ENCODE results near the gene TAS2R60. TPM values are rescaled to one million over a fixed set of nuclear protein-coding genes. Genes with fewer than 3 reads are reported as not detected.

Gene TAS2R60
- total RNA-seq, 1 donor from 2014 or later, result not detected

DNA sequence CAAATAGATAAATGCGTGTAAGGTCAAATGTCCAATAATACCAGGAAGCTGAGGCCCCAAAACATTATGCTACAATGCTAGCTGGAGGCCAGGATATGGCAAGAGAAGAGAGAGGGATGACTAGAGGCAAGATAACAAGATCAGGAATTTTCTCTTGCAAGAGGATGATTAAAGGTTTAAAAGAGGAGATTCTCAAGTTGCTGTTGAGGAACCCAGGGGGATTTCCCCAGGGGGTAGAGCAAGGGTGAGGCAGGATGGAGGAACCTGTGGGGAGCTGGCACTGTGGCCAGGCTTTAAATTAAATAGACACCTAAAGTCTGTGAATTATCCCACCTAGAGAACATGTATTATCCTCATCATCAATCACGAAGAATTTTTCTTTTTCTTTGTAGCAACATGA lies 3.4 kb upstream of the TAS2R60 start:
- peaks cover 34% of the 10 kb centered on the region for H3K27me3 Mint-ChIP-seq (ENCODE audit: low read depth)
- H3K4me3 Mint-ChIP-seq (ENCODE audit: unreplicated experiment), result no peak overlapping the region
- no peaks in the 10 kb centered on the region for H3K9me3 Mint-ChIP-seq (ENCODE audit: low read depth)
- H3K4me1 Mint-ChIP-seq (ENCODE audit: low read depth), result no peaks in the 10 kb centered on the region
- H3K36me3 Mint-ChIP-seq (ENCODE audit: low read depth), result peaks cover 2% of the 10 kb centered on the region
- TF ChIP-seq, protein P1, sequence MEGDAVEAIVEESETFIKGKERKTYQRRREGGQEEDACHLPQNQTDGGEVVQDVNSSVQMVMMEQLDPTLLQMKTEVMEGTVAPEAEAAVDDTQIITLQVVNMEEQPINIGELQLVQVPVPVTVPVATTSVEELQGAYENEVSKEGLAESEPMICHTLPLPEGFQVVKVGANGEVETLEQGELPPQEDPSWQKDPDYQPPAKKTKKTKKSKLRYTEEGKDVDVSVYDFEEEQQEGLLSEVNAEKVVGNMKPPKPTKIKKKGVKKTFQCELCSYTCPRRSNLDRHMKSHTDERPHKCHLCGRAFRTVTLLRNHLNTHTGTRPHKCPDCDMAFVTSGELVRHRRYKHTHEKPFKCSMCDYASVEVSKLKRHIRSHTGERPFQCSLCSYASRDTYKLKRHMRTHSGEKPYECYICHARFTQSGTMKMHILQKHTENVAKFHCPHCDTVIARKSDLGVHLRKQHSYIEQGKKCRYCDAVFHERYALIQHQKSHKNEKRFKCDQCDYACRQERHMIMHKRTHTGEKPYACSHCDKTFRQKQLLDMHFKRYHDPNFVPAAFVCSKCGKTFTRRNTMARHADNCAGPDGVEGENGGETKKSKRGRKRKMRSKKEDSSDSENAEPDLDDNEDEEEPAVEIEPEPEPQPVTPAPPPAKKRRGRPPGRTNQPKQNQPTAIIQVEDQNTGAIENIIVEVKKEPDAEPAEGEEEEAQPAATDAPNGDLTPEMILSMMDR (IDR thresholded peaks at IDR 0.05), result no peak
- no peak for DNase-seq (ENCODE audit: low spot score)
- H3K27ac Mint-ChIP-seq (ENCODE audit: unreplicated experiment), result no peak overlapping the region

DNA sequence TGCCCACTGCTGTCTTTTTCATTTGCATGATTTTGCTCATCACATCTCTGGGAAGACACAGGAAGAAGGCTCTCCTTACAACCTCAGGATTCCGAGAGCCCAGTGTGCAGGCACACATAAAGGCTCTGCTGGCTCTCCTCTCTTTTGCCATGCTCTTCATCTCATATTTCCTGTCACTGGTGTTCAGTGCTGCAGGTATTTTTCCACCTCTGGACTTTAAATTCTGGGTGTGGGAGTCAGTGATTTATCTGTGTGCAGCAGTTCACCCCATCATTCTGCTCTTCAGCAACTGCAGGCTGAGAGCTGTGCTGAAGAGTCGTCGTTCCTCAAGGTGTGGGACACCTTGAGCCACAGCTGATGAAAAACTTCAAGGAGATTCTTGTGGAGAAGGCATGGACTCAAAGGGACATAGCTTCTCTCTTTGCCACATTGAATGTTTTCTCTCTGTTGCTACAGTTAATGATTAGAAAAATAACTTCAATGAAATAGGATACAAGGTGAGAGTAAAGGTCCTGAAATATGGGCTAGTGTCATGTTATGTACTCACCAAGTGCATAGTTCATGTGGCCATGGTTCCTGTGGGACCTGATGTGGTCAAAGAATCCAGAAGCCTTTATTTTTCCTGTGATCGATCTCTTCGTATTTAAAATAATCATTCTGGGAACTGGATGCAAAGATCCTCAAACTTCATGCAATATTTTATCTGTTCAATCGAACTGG lies 970 bp downstream of the TAS2R60 start:
- no peak overlapping the region for H3K4me3 Mint-ChIP-seq (ENCODE audit: unreplicated experiment)
- no peaks in the 10 kb centered on the region for H3K9me3 Mint-ChIP-seq (ENCODE audit: low read depth)
- DNase-seq (ENCODE audit: low spot score), result no peak
- H3K4me1 Mint-ChIP-seq (ENCODE audit: low read depth), result no peaks in the 10 kb centered on the region
- peaks cover 19% of the 10 kb centered on the region for H3K27me3 Mint-ChIP-seq (ENCODE audit: low read depth)
- TF ChIP-seq, protein P1 (IDR thresholded peaks at IDR 0.05), result no peak
- no peaks in the 10 kb centered on the region for H3K36me3 Mint-ChIP-seq (ENCODE audit: low read depth)
- no peak overlapping the region for H3K27ac Mint-ChIP-seq (ENCODE audit: unreplicated experiment)

DNA sequence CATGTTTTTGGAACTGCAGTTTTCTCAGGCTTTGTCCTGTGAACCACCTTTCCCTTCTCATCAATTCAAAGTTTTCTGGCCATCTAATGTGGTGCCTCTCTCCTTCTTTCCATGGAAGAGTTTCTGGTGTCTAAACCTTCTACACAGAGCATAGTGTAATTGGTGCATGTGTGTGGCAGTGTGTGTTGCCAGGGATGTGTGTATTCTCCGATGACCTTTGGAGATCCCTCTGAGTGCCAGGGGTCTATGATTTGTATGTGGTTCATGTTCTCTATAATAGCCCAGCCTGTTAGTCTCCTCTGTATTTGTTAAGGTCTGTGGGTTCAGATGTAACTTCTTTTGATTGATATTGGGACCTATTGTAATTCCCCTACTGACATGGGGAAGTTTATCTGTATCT lies 1.5 kb downstream of the TAS2R60 start:
- Mint-ChIP-seq H3K27ac (ENCODE audit: unreplicated experiment) (no peak overlapping the region), H3K9me3 (ENCODE audit: low read depth) (no peaks in the 10 kb centered on the region), H3K4me1 (ENCODE audit: low read depth) (no peaks in the 10 kb centered on the region), H3K4me3 (ENCODE audit: unreplicated experiment) (no peak overlapping the region), H3K27me3 (ENCODE audit: low read depth) (peaks cover 16% of the 10 kb centered on the region), H3K36me3 (ENCODE audit: low read depth) (no peaks in the 10 kb centered on the region)
- no peak for DNase-seq (ENCODE audit: low spot score)
- TF ChIP-seq, protein P1 (IDR thresholded peaks at IDR 0.05), result no peak

DNA sequence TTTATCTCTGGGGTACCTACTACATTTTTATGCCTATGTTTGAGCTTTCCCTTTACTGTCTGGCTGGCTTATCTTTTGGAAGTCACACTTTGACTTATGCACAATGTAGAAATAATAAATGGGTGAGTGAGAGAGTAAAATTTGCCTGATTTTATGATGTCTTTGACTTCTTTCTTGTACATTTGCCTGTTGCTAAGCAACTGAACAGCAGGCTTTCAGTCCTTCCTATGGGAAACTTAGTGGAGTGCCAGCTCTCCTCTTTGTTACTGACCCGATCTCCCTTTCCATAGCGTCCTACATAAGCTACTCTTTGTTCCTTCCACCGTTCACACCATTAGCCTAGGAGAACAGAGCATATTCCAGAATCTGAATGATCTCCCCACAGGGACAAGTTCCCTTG lies 4.2 kb downstream of the TAS2R60 start:
- TF ChIP-seq, protein P1 (IDR thresholded peaks at IDR 0.05), result no peak
- Mint-ChIP-seq H3K9me3 (ENCODE audit: low read depth) (no peaks in the 10 kb centered on the region), H3K27me3 (ENCODE audit: low read depth) (peaks cover 12% of the 10 kb centered on the region), H3K4me3 (ENCODE audit: unreplicated experiment) (no peak overlapping the region), H3K4me1 (ENCODE audit: low read depth) (no peaks in the 10 kb centered on the region), H3K27ac (ENCODE audit: unreplicated experiment) (no peak overlapping the region), H3K36me3 (ENCODE audit: low read depth) (no peaks in the 10 kb centered on the region)
- DNase-seq (ENCODE audit: low spot score), result no peak

DNA sequence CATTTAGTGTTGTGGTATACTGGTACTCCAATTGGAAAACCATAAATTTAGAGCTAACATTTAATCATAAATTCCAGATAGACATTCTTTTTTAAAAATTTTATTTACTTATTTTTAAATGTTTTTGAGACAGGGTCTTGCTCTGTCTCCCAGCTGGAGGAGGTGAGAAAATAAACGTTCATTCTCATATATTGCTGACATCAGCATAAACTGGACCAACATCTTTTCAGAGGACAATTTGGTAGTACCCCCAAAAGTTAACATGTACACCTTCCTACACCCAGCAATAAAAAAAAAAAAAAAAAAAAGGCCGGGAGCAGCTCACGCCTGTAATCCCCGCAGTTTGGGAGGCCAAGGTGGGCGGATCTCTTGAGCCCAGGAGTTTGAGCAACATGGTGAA lies 5.2 kb downstream of the TAS2R60 start:
- no peaks in the 10 kb centered on the region for H3K4me1 Mint-ChIP-seq (ENCODE audit: low read depth)
- no peaks in the 10 kb centered on the region for H3K36me3 Mint-ChIP-seq (ENCODE audit: low read depth)
- H3K9me3 Mint-ChIP-seq (ENCODE audit: low read depth), result no peaks in the 10 kb centered on the region

More for the DNA sequence above, 5.2 kb downstream of the TAS2R60 start:
- peaks cover 14% of the 10 kb centered on the region for H3K27me3 Mint-ChIP-seq (ENCODE audit: low read depth)
- DNase-seq (ENCODE audit: low spot score), result no peak
- TF ChIP-seq, protein P1 (IDR thresholded peaks at IDR 0.05), result no peak
- H3K27ac Mint-ChIP-seq (ENCODE audit: unreplicated experiment), result no peak overlapping the region
- H3K4me3 Mint-ChIP-seq (ENCODE audit: unreplicated experiment), result no peak overlapping the region

Data from chondrocyte (in vitro differentiated cells).